PC-9 (cell line): ENCODE results near the gene KIR2DL4.

Source experiments
- EZH2 ChIP-seq: fragments of 200-600 bp; sonication (generic); IDR thresholded peaks from 2 replicates; pipeline ENCODE4 v1.8.0; 2017; ENCODE audit warnings: antibody characterized with exemption, low read depth
- TF ChIP-seq, protein P1 (sequence below): fragments of 200-600 bp; sonication (generic); conservative IDR thresholded peaks from 2 replicates; pipeline ENCODE4 v1.6.1; 2017; ENCODE audit warnings: mixed run types, antibody characterized with exemption, mild to moderate bottlenecking, moderate library complexity

DNA sequence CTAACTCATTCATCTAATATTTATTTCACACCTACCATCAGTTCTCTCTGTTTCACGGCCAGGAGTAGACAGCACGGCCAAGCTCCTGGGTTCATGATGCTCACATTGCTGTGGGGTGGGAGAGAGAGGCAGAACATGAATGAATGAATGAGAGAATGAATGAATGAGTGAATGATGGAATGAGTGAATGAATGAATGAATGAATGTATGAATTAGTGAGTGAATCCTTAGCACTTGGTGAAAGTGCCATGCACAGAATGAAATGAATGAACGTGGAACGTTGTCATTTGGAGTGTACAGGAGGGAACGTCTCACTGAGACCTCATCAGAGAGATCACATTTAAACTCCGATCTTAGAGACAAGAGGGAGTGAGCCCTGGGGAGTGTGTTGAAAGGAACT, 11.9 kb upstream of the KIR2DL4 start:
- TF ChIP-seq, protein P1, sequence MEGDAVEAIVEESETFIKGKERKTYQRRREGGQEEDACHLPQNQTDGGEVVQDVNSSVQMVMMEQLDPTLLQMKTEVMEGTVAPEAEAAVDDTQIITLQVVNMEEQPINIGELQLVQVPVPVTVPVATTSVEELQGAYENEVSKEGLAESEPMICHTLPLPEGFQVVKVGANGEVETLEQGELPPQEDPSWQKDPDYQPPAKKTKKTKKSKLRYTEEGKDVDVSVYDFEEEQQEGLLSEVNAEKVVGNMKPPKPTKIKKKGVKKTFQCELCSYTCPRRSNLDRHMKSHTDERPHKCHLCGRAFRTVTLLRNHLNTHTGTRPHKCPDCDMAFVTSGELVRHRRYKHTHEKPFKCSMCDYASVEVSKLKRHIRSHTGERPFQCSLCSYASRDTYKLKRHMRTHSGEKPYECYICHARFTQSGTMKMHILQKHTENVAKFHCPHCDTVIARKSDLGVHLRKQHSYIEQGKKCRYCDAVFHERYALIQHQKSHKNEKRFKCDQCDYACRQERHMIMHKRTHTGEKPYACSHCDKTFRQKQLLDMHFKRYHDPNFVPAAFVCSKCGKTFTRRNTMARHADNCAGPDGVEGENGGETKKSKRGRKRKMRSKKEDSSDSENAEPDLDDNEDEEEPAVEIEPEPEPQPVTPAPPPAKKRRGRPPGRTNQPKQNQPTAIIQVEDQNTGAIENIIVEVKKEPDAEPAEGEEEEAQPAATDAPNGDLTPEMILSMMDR: no peak
- TF ChIP-seq EZH2: no peak
